GM12891 (cell line): ENCODE results near the gene TRIM8.

Source experiments
- POLR2A ChIP-seq: IDR thresholded peaks from 2 replicates; pipeline ENCODE4 v1.6.1; 2011; ENCODE audit warnings: low read depth, low read length, control low read depth
- POLR2AphosphoS5 ChIP-seq: IDR thresholded peaks from 2 replicates; pipeline ENCODE4 v1.6.1; 2011; ENCODE audit warnings: low read depth, low read length, control low read depth
- POU2F2 ChIP-seq: IDR thresholded peaks from 2 replicates; pipeline ENCODE4 v1.6.1; 2011; ENCODE audit warnings: low read depth, mild to moderate bottlenecking, control low read depth, low read length, moderate library complexity
- TAF1 ChIP-seq: IDR thresholded peaks from 2 replicates; pipeline ENCODE4 v1.6.1; 2011; ENCODE audit warnings: low read depth, low read length, control low read depth

- TF ChIP-seq POLR2AphosphoS5 (no peak), POLR2A (no peak), POU2F2 (no peak), TAF1 (no peak)
Observed at GRCh38 chr10:102644646-102645387, 538 bp downstream of the TRIM8 start.
